Adrenal gland (tissue), 12 donors: ENCODE measurements around the gene SLC13A4. TPM values are rescaled to one million over a fixed set of nuclear protein-coding genes. Genes with fewer than 3 reads are reported as not detected.
A peak's percentile ranks its signal among the peaks of the same experiment; 100 is the strongest.

ENCODE experiments used
- DNase-seq, 7 donors: peaks; one replicate each; pipeline ENCODE4 v3.0.0-alpha.2; 2019 to 2020
- H3K27ac ChIP-seq, 5 donors: fragments of 200-600 bp; sonication (generic) in 4 of 5; 1 replicate in 3 of 5; 2 replicates in 2 of 5; pipeline versions ENCODE4 v1.5.1 to v1.8.0; 2016 to 2020; ENCODE audit warnings: mild to moderate bottlenecking in 1 of 5
- H3K27me3 ChIP-seq: fragments of 200-600 bp; 2 replicates; pipeline ENCODE4 v1.8.0; 2021
- H3K36me3 ChIP-seq, 2 donors: fragments of 200-600 bp; replicated peaks in 1 of 2; 1 replicate in 1 of 2; 2 replicates in 1 of 2; pipeline versions ENCODE4 v1.5.1 to v1.8.0; 2018 to 2022
- H3K4me1 ChIP-seq, 2 donors: fragments of 200-600 bp; replicated peaks in 1 of 2; 1 replicate in 1 of 2; 2 replicates in 1 of 2; pipeline versions ENCODE4 v1.5.1 to v1.8.0; 2018 to 2021
- H3K4me3 ChIP-seq, 4 donors: fragments of 200-600 bp; sonication (generic) in 3 of 4; one replicate each; pipeline ENCODE4 v1.5.1; 2016 to 2018
- H3K9me3 ChIP-seq, 3 donors: fragments of 200-600 bp; sonication (generic) in 1 of 3; replicated peaks in 1 of 3; 1 replicate in 2 of 3; 2 replicates in 1 of 3; pipeline versions ENCODE4 v1.5.1 to v1.8.0; 2016 to 2021
- POLR2A ChIP-seq, 2 donors: fragments of 450-650 bp; IDR thresholded peaks; one replicate each; pipeline ENCODE4 v1.6.1; 2017; ENCODE audit warnings: antibody characterized with exemption in 2 of 2, mild to moderate bottlenecking in 2 of 2, moderate library complexity in 1 of 2
- WGBS, 4 donors: extraction: QIAGEN DNeasy Blood & Tissue Kit in 2 of 4; methylation state at CpG; one replicate each; pipeline versions ENCODE4 v1.1.5 to v1.1.7; 2013 to 2017; 5-methylcytosine and 5-hydroxymethylcytosine counted together
- intact Hi-C, 2 donors: fragments of 100-400 bp; cut with DNase I; formaldehyde crosslinking; loops; one replicate each; pipeline versions ENCODE4 v1.14.1 to v1.15.0; 2022 to 2023
- polyA plus RNA-seq, 3 donors: library from polyadenylated mRNA; stranded (reverse); fragments of 200-250 nt in 2 of 3; fragments of 350-450 nt in 1 of 3; fragmentation: Illumina TruSeq in 1 of 3; extraction: RNeasy Lipid Tissue Mini Kit (QIAGEN cat#74804) in 1 of 3; gene quantifications; one replicate each; pipeline ENCODE4 v1.2.3, GENCODE V29; 2013 to 2014
- total RNA-seq, 9 donors: library from RNA; depleted of rRNA in 4 of 9; stranded (reverse); fragments of >200 nt in 4 of 9; fragments of 120-200 nt in 1 of 9; fragmentation: NEBNext Ultra II Directional in 1 of 9; extraction: Animal tissue kit (Norgen Biotek cat#: 25700) in 1 of 9; gene quantifications; one replicate each; pipeline versions ENCODE4 v1.1.0 to v1.2.4, GENCODE V29; 2013 to 2023
- TF ChIP-seq, protein P1 (sequence below), 6 experiments: fragments of 450-650 bp in 4 of 6; fragments of 200-600 bp in 2 of 6; sonication (generic) in 1 of 6; IDR thresholded peaks; 1 replicate in 5 of 6; 2 replicates in 1 of 6; pipeline versions ENCODE4 v1.5.1 to v1.8.0; 2016 to 2021; ENCODE audit warnings: antibody characterized with exemption in 6 of 6, mild to moderate bottlenecking in 2 of 6, moderate library complexity in 1 of 6
- donor health status: healthy with polysubstance abuse.
- donor health status: Bipolar disorder and iron deficiency.
- donor health status: DM: yes; HTN: yes; CAD: no.
- donor health status: DM: no; HTN: no; CAD: no.
- donor health status: DM: no; HTN: no; CAD: no.
- donor health status: DM: yes; HTN: yes; CAD: no.

Gene SLC13A4
- total and polyA plus RNA-seq, 12 donors, result 0.14 to 0.97 (median 0.24) TPM; not detected in 6

DNA sequence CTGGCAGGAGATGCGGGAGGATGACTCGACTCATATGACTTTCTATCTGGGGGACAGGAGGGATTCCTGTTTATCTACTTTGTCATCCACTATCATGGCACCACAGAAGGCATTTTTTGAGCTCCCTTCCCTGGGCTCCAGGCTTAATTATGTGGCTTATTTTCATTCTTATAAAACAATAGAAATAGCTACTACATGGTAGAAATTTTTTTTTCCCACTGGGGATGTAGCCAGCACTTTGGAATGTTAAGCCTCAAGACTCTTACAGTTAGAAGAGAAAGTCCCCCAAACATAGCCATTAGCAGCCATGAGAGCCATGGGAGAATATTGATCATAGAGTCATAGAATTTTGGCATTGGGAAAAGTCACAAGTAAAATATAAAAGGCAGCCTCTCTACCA, 35.3 kb upstream of the SLC13A4 start:
- Histone ChIP-seq H3K27me3 (no peaks in the 10 kb centered on the region), H3K36me3 (no peaks in the 10 kb centered on the region), H3K27ac (peak overlapping the region in 1 of 5 donors; percentile 42), H3K4me1 (no peaks in the 10 kb centered on the region), H3K4me3 (no peak overlapping the region), H3K9me3 (no peaks in the 10 kb centered on the region)
- no peak for DNase-seq
- no peak for TF ChIP-seq POLR2A (IDR thresholded peaks at IDR 0.05)
- TF ChIP-seq, protein P1, sequence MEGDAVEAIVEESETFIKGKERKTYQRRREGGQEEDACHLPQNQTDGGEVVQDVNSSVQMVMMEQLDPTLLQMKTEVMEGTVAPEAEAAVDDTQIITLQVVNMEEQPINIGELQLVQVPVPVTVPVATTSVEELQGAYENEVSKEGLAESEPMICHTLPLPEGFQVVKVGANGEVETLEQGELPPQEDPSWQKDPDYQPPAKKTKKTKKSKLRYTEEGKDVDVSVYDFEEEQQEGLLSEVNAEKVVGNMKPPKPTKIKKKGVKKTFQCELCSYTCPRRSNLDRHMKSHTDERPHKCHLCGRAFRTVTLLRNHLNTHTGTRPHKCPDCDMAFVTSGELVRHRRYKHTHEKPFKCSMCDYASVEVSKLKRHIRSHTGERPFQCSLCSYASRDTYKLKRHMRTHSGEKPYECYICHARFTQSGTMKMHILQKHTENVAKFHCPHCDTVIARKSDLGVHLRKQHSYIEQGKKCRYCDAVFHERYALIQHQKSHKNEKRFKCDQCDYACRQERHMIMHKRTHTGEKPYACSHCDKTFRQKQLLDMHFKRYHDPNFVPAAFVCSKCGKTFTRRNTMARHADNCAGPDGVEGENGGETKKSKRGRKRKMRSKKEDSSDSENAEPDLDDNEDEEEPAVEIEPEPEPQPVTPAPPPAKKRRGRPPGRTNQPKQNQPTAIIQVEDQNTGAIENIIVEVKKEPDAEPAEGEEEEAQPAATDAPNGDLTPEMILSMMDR (IDR thresholded peaks at IDR 0.05), result no peak
- 77 to 88% (median 85%) methylated on average over 2 of the region's 2 CpGs for WGBS, 4 donors
- intact Hi-C loops, result loop anchor here in 1 of 2 donors (5.0 kb wide), 1 partner anchor 354 kb away; no protein-coding TSS in a partner anchor

DNA sequence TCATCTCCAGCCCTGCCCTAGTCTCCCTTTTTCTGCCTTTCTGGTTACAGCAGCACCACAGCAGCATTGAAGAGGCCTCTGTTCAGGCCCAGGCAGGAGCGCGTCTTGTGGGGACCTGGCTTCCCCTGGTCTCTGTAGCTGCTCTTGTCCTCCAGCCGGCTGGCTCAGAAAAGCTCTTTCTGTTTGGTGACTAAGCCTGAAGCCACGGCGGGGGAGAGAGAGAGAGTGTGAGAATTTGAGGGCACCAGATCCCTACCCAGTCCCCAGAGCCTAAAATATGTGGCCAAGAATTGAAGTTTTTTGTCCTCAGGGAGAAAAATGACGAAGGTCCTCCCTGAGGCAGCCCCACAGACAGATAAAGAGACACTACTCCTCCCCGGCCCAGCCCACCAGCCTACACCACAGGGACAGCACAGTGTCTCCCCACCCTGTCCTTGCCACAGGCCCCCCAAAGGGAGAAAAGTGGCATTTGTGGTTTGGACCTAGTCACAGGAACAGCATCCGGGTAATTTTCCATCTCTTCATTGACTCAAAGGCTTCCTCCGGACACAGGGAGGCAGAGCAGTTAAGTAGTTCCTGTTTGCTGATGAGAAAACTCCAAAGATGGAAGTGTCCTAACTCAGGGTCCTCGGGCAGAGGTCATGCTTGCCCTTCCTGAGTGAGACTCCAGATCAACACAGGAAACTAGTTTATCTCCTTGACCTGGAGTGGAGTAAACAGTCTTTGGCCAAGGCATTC, 33.9 kb upstream of the SLC13A4 start:
- H3K36me3 ChIP-seq, result no peaks in the 10 kb centered on the region
- DNase-seq, result peak in 3 of 7 donors; percentile 34 to 77 (median 37)
- H3K4me3 ChIP-seq, result no peak overlapping the region
- intact Hi-C loops, result loop anchor here in 1 of 2 donors (5.0 kb wide), 1 partner anchor 355 kb away; no protein-coding TSS in a partner anchor
- H3K9me3 ChIP-seq, result no peaks in the 10 kb centered on the region
- H3K27me3 ChIP-seq, result no peaks in the 10 kb centered on the region
- TF ChIP-seq, protein P1 (IDR thresholded peaks at IDR 0.05), result no peak
- no peak for TF ChIP-seq POLR2A (IDR thresholded peaks at IDR 0.05)
- no peaks in the 10 kb centered on the region for H3K4me1 ChIP-seq
- peak overlapping the region in 4 of 5 donors; percentile 4 to 70 (median 51) for H3K27ac ChIP-seq
- 58 to 71% (median 64%) methylated on average over 10 of the region's 10 CpGs for WGBS, 4 donors

DNA sequence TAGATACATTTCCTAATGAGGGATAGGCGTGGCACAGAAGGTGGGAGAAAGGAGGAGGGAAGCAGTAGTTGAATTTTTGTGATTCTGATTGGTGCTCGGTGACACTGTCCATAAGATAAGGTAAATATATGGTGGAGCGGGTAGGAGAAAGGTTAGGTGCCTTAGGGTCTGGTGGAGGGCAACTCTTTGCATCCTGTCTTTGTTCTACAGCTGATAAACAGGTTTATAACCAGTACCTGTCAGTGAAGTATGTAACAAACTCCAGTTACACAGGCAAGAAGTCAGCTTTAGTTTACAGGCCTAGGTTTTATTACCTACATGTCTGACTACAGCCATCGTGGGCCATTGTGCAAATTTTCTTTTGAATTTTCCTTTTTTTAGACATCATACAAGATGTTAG, 31.5 kb upstream of the SLC13A4 start:
- intact Hi-C loops, result no loop called here
- no peaks in the 10 kb centered on the region for H3K27me3 ChIP-seq
- no peaks in the 10 kb centered on the region for H3K36me3 ChIP-seq
- peak overlapping the region in 1 of 5 donors; percentile 72 for H3K27ac ChIP-seq
- H3K9me3 ChIP-seq, result no peaks in the 10 kb centered on the region
- H3K4me3 ChIP-seq, result no peak overlapping the region
- WGBS, 4 donors, result 72 to 81% (median 73%) methylated on average over 4 of the region's 4 CpGs
- TF ChIP-seq, protein P1 (IDR thresholded peaks at IDR 0.05), result no peak
- TF ChIP-seq POLR2A (IDR thresholded peaks at IDR 0.05), result no peak
- H3K4me1 ChIP-seq, result no peaks in the 10 kb centered on the region
- DNase-seq, result no peak

GRCh38 chr7:135758531-135758932, 30.5 kb upstream of the SLC13A4 start:
- H3K4me1 ChIP-seq, result no peaks in the 10 kb centered on the region
- DNase-seq, result peak in 3 of 7 donors; percentile 31 to 64 (median 32)
- intact Hi-C loops, result no loop called here
- TF ChIP-seq, protein P1 (IDR thresholded peaks at IDR 0.05), result no peak
- no peak for TF ChIP-seq POLR2A (IDR thresholded peaks at IDR 0.05)
- H3K4me3 ChIP-seq, result no peak overlapping the region
- peak overlapping the region in 3 of 5 donors; percentile 70 to 82 (median 72) for H3K27ac ChIP-seq
- H3K36me3 ChIP-seq, result no peaks in the 10 kb centered on the region
- H3K27me3 ChIP-seq, result no peaks in the 10 kb centered on the region
- no peaks in the 10 kb centered on the region for H3K9me3 ChIP-seq
- WGBS, 4 donors, result 40 to 50% (median 49%) methylated on average over 5 of the region's 5 CpGs
